ENCODE results near the gene IQCH. TPM values are rescaled to one million over a fixed set of nuclear protein-coding genes. Genes with fewer than 3 reads are reported as not detected.

The IQCH gene
- total RNA-seq, 1 donor from 2014 or later = 5.2 TPM

- TF ChIP-seq CTCF (IDR thresholded peaks at IDR 0.05; ENCODE audit: unreplicated experiment) = no peak
- DNase-seq (ENCODE audit: low spot score, unreplicated experiment) = no peak
- H3K27ac Mint-ChIP-seq = no peak overlapping the region
- H3K4me3 Mint-ChIP-seq (ENCODE audit: low read depth) = no peak overlapping the region
- H3K9me3 Mint-ChIP-seq (ENCODE audit: low read depth) = no peaks in the 10 kb centered on the region
- no peaks in the 10 kb centered on the region for H3K27me3 Mint-ChIP-seq
- peaks cover 19% of the 10 kb centered on the region for H3K4me1 Mint-ChIP-seq (ENCODE audit: low read depth)
- peaks cover 1% of the 10 kb centered on the region for H3K36me3 Mint-ChIP-seq (ENCODE audit: insufficient read depth)
Measured at GRCh38 chr15:67416891-67417290, 162.3 kb downstream of the IQCH start.

- peaks cover 13% of the 10 kb centered on the region for H3K4me1 Mint-ChIP-seq (ENCODE audit: low read depth)
Measured at GRCh38 chr15:67419705-67420104, 165.1 kb downstream of the IQCH start.

GRCh38 chr15:67420137-67420536 lies 165.6 kb downstream of the IQCH start:
- Mint-ChIP-seq H3K4me3 (ENCODE audit: low read depth) (no peak overlapping the region), H3K9me3 (ENCODE audit: low read depth) (no peaks in the 10 kb centered on the region), H3K36me3 (ENCODE audit: insufficient read depth) (no peaks in the 10 kb centered on the region), H3K4me1 (ENCODE audit: low read depth) (peaks cover 10% of the 10 kb centered on the region), H3K27ac (no peak overlapping the region), H3K27me3 (no peaks in the 10 kb centered on the region)
- no peak for DNase-seq (ENCODE audit: low spot score, unreplicated experiment)
- TF ChIP-seq CTCF (IDR thresholded peaks at IDR 0.05; ENCODE audit: unreplicated experiment) = no peak

More at GRCh38 chr15:67419705-67420104, 165.1 kb downstream of the IQCH start:
- no peak for DNase-seq (ENCODE audit: low spot score, unreplicated experiment)
- no peaks in the 10 kb centered on the region for H3K27me3 Mint-ChIP-seq
- H3K27ac Mint-ChIP-seq = no peak overlapping the region
- H3K9me3 Mint-ChIP-seq (ENCODE audit: low read depth) = no peaks in the 10 kb centered on the region
- H3K4me3 Mint-ChIP-seq (ENCODE audit: low read depth) = no peak overlapping the region
- TF ChIP-seq CTCF (IDR thresholded peaks at IDR 0.05; ENCODE audit: unreplicated experiment) = no peak
- H3K36me3 Mint-ChIP-seq (ENCODE audit: insufficient read depth) = no peaks in the 10 kb centered on the region

GRCh38 chr15:67421105-67421504 lies 166.5 kb downstream of the IQCH start:
- Mint-ChIP-seq H3K4me3 (ENCODE audit: low read depth) (no peak overlapping the region), H3K4me1 (ENCODE audit: low read depth) (peaks cover 10% of the 10 kb centered on the region), H3K36me3 (ENCODE audit: insufficient read depth) (peaks cover 1% of the 10 kb centered on the region), H3K27me3 (no peaks in the 10 kb centered on the region), H3K9me3 (ENCODE audit: low read depth) (no peaks in the 10 kb centered on the region), H3K27ac (no peak overlapping the region)
- peak; percentile 12 for TF ChIP-seq CTCF (IDR thresholded peaks at IDR 0.05; ENCODE audit: unreplicated experiment)
- no peak for DNase-seq (ENCODE audit: low spot score, unreplicated experiment)

- Mint-ChIP-seq H3K27me3 (no peaks in the 10 kb centered on the region), H3K4me1 (ENCODE audit: low read depth) (peaks cover 3% of the 10 kb centered on the region), H3K27ac (no peak overlapping the region), H3K36me3 (ENCODE audit: insufficient read depth) (peaks cover 1% of the 10 kb centered on the region), H3K9me3 (ENCODE audit: low read depth) (no peaks in the 10 kb centered on the region), H3K4me3 (ENCODE audit: low read depth) (no peak overlapping the region)
- TF ChIP-seq CTCF (IDR thresholded peaks at IDR 0.05; ENCODE audit: unreplicated experiment) = no peak
- no peak for DNase-seq (ENCODE audit: low spot score, unreplicated experiment)
Measured at GRCh38 chr15:67422296-67422695, 167.7 kb downstream of the IQCH start.
